Astrocyte (in vitro differentiated cells and primary cell): ENCODE results near the gene CD276.

Experiments used
- CTCF ChIP-seq: IDR thresholded peaks from 2 replicates; pipeline ENCODE4 v1.5.1; 2011; ENCODE audit warnings: low read depth, mild to moderate bottlenecking, inconsistent platforms, low read length, moderate library complexity; ENCODE audit not compliant: insufficient read depth
- EZH2 ChIP-seq: IDR thresholded peaks from 2 replicates; pipeline ENCODE4 v1.6.1; 2012; ENCODE audit warnings: mild to moderate bottlenecking, low read length, inconsistent platforms; ENCODE audit not compliant: insufficient read depth

GRCh38 chr15:73709686-73710085 lies 25.5 kb downstream of the CD276 start:
- TF ChIP-seq CTCF (no peak), EZH2 (no peak)
